ENCODE measurements around the gene IPO5.

IPO5 gene

DNA sequence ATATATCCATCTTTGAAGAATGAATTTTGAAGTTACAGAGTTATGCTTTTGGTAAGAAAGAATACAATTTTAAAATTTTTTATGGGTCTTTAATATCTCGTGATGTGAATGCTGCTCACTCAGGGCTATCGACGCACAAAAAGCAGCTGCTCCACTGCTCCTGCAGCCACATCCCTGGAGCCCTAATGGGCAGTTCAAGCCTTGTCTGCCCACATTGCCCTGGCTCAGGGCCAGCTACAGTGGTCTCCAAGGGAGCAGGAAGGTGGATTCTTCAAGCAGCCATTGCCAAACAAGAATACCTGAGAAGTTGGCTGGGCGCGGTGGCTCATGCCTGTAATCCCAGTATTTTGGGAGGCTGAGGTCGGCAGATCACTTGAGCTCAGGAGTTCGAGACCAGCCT is 85.8 kb downstream of the IPO5 start:
- H3K9me2 ChIP-seq (replicated peaks; ENCODE audit: insufficient read depth, low read length), result no peaks in the 10 kb centered on the region
- H3K27ac ChIP-seq (ENCODE audit: low read depth, low read length), result no peak overlapping the region
- no peak overlapping the region for H3K9ac ChIP-seq (ENCODE audit: low read length)
- no peaks in the 10 kb centered on the region for H3K36me3 ChIP-seq (ENCODE audit: low read length)
- no peaks in the 10 kb centered on the region for H3K9me3 ChIP-seq (ENCODE audit: insufficient read depth, low read length)
- no peaks in the 10 kb centered on the region for H3K27me3 ChIP-seq (ENCODE audit: low read length)
- no peak overlapping the region for H2AFZ ChIP-seq (ENCODE audit: low read depth, low read length, severe bottlenecking)
- H4K20me1 ChIP-seq (ENCODE audit: low read depth, low read length), result no peaks in the 10 kb centered on the region
- H3K4me2 ChIP-seq (ENCODE audit: low read depth, low read length, poor library complexity, severe bottlenecking), result no peak overlapping the region
- no peak overlapping the region for H3K4me3 ChIP-seq (ENCODE audit: insufficient read depth, low read length, poor library complexity, severe bottlenecking)
- no peaks in the 10 kb centered on the region for H3F3A ChIP-seq (ENCODE audit: insufficient read depth)
- no peaks in the 10 kb centered on the region for H3K79me2 ChIP-seq (ENCODE audit: insufficient read depth, low read length)
- TF ChIP-seq EZH2phosphoT487 (conservative IDR thresholded peaks at IDR 0.05; ENCODE audit: low read length), result no peak
- TF ChIP-seq, protein P1, sequence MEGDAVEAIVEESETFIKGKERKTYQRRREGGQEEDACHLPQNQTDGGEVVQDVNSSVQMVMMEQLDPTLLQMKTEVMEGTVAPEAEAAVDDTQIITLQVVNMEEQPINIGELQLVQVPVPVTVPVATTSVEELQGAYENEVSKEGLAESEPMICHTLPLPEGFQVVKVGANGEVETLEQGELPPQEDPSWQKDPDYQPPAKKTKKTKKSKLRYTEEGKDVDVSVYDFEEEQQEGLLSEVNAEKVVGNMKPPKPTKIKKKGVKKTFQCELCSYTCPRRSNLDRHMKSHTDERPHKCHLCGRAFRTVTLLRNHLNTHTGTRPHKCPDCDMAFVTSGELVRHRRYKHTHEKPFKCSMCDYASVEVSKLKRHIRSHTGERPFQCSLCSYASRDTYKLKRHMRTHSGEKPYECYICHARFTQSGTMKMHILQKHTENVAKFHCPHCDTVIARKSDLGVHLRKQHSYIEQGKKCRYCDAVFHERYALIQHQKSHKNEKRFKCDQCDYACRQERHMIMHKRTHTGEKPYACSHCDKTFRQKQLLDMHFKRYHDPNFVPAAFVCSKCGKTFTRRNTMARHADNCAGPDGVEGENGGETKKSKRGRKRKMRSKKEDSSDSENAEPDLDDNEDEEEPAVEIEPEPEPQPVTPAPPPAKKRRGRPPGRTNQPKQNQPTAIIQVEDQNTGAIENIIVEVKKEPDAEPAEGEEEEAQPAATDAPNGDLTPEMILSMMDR (IDR thresholded peaks at IDR 0.05; ENCODE audit: insufficient read depth, low read length, poor library complexity, severe bottlenecking), result no peak

DNA sequence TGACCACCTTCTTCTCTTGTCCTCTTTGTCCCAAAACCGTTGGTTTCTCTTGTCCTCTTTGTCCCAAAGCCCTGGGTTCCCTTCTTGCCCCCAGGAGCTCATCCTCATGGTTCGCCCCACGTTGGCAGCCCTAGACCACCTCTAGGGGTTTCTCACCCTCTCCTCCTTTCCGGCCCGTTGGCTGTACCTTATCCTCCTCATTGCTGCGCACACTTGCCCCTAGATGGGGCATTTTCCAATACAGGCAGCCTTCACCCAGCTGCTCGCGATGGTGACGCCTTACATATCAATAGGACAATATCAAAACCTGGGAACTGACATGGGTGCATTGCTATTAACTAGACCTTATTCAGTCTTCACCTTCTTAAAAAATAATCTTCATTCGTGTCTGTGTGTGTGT is 86.5 kb downstream of the IPO5 start:
- Histone ChIP-seq H3K27ac (ENCODE audit: low read depth, low read length) (no peak overlapping the region), H3K9me2 (replicated peaks; ENCODE audit: insufficient read depth, low read length) (no peaks in the 10 kb centered on the region), H3K79me2 (ENCODE audit: insufficient read depth, low read length) (no peaks in the 10 kb centered on the region), H2AFZ (ENCODE audit: low read depth, low read length, severe bottlenecking) (no peak overlapping the region), H3K9ac (ENCODE audit: low read length) (no peak overlapping the region), H3K36me3 (ENCODE audit: low read length) (no peaks in the 10 kb centered on the region), H4K20me1 (ENCODE audit: low read depth, low read length) (no peaks in the 10 kb centered on the region), H3K9me3 (ENCODE audit: insufficient read depth, low read length) (no peaks in the 10 kb centered on the region), H3F3A (ENCODE audit: insufficient read depth) (no peaks in the 10 kb centered on the region), H3K4me2 (ENCODE audit: low read depth, low read length, poor library complexity, severe bottlenecking) (no peak overlapping the region), H3K27me3 (ENCODE audit: low read length) (no peaks in the 10 kb centered on the region), H3K4me3 (ENCODE audit: insufficient read depth, low read length, poor library complexity, severe bottlenecking) (no peak overlapping the region)
- no peak for TF ChIP-seq EZH2phosphoT487 (conservative IDR thresholded peaks at IDR 0.05; ENCODE audit: low read length)
- TF ChIP-seq, protein P1 (IDR thresholded peaks at IDR 0.05; ENCODE audit: insufficient read depth, low read length, poor library complexity, severe bottlenecking), result no peak

GRCh38 chr13:98041081-98041820 is 87.8 kb downstream of the IPO5 start:
- Histone ChIP-seq H3K79me2 (ENCODE audit: insufficient read depth, low read length) (no peaks in the 10 kb centered on the region), H3K4me3 (ENCODE audit: insufficient read depth, low read length, poor library complexity, severe bottlenecking) (no peak overlapping the region), H3K9me2 (replicated peaks; ENCODE audit: insufficient read depth, low read length) (no peaks in the 10 kb centered on the region), H3K4me2 (ENCODE audit: low read depth, low read length, poor library complexity, severe bottlenecking) (no peak overlapping the region), H3K27ac (ENCODE audit: low read depth, low read length) (no peak overlapping the region), H3K36me3 (ENCODE audit: low read length) (no peaks in the 10 kb centered on the region), H3F3A (ENCODE audit: insufficient read depth) (no peaks in the 10 kb centered on the region), H3K9ac (ENCODE audit: low read length) (no peak overlapping the region), H3K9me3 (ENCODE audit: insufficient read depth, low read length) (no peaks in the 10 kb centered on the region), H3K27me3 (ENCODE audit: low read length) (no peaks in the 10 kb centered on the region), H2AFZ (ENCODE audit: low read depth, low read length, severe bottlenecking) (no peak overlapping the region), H4K20me1 (ENCODE audit: low read depth, low read length) (no peaks in the 10 kb centered on the region)
- TF ChIP-seq, protein P1 (IDR thresholded peaks at IDR 0.05; ENCODE audit: insufficient read depth, low read length, poor library complexity, severe bottlenecking), result no peak
- no peak for TF ChIP-seq EZH2phosphoT487 (conservative IDR thresholded peaks at IDR 0.05; ENCODE audit: low read length)
